ENCODE data around the gene SUSD4.

The SUSD4 gene

DNA sequence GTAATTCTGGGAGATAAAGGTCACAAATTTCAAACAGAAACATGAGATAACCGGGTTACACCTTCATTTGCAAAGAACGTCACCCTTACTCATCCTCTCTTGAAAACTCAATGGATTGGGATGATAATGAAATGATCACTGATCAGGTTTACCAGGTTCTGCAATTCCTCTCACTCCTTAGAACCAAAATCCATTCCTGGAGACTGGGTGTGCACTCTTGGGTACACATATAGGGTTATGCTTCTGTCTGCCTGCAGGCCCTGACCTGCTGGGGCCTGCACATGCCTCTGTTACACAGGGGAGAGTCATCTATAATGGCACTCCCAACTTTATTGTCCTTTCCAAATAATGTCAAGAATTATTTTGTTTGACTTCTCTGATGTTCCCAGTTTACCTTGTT, 8.3 kb downstream of the SUSD4 start:
- DNase-seq = no peak

DNA sequence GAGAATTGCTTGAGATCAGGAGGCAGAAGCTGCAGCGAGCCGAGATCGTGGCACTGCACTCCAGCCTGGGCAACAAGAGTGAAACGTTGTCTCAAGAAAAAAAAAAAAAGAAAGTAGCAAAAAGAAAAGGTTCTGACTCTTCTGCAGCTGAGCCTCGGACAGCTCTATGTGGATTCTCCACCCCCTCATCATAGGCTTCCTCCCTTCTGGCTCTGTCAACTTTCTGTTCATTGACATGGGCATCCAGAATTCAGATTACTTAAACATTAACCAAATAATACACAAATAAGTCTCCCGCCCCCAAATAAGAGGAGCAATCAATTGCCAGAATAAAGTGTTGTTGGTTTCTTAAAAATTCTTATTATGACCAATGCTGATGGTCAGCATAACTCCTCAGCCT, 10.0 kb downstream of the SUSD4 start:
- DNase-seq = no peak

DNA sequence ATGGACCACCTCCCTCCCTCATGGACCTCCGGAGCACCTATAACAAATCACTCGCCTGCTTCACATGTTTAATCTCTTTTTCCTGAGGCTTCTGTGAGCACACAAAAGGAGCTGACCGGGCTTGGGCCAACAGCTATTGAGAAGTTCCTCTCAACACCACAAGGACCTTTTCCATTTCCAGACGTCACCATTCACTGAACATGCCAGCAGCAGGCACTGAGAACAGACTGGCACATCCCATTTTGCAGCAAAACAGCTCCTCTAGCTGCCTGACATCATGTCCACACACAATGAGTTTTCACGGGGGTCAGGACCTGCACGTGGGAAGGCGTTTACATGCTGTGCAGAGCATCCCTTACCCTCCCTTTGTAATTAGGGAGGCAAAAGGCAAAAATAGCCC, 11.0 kb downstream of the SUSD4 start:
- no peak for DNase-seq

DNA sequence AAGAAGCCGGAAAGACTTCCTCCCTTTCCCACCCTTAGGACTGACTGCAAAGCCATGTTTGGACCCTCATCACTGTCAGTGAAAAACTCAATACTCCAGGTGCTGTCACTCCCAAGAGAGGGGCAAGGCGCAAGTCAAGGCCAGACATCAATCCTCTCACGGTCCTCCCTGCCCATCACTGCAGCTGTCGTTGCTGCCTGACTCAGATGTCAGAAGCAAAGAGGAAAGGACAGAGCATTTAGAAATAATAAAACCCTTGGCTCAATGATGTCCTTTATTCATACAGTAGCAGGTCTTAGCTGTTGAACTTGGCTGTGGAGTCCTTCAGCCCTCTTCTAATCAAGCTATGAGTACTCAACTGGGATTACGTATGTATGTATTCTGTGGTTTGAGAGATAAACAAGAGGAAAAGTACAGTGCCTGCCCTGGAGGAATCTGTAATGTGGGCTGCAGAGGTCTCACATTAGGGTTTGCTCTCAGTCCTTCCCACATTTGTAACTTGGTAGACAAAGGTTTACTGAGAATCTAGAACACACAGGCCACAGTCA, 13.5 kb downstream of the SUSD4 start:
- DNase-seq = no peak

DNA sequence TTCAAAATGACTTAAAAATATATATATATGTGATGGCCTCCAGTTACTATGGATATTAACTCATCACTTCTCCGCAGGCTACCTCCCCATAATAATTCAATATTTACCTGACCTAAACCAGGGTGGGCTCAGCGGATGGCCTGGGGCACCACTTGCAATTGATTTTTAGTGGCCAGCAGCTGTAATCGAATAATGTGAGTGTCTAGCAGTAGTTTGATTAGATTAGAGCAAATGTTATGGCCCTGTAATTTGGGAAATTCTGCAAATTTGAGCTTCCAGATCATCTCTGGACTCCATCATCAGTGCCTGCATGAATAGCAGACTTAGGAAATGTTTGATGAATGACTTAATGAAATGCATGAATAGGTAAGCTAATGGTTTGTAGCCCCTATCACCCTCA, 14.7 kb downstream of the SUSD4 start:
- no peak for DNase-seq

DNA sequence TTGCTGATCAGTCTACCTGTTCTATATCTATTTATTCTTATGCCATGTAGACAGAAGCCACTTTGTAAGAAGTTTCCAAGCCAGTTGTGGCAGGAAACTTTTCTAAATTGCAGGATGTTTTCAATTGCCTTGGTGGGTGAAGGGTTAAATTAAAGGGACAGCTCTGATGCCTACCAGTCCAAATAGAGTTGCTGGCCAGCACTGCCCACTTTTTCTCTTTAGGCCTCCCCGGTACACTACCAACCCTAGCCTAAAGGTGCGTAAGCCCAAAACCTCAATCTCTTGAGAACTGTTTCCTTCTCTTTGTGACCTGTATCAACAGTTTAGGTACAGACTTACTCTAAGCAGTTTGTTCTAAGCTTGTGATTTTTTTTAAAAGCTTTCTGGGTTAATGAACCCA, 15.5 kb downstream of the SUSD4 start:
- DNase-seq = no peak

DNA sequence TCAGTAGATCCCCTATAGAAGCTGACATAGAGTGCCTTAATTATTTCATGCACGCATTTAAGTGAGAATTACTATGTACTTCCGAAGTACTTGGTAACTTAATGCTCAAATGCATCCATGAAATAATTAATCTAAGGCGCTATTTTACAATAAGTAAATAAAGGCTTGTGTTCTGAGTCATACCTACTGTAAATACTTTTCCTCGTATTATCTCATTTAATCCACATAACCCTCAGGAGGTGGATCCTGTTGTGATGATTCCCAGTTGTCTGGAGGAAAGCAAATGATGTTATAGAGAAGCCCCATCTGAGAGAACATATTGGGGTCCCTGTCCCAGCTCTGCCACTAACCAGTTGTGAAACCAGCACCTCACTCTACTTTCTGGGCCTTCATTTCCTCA, 16.4 kb downstream of the SUSD4 start:
- DNase-seq = no peak

DNA sequence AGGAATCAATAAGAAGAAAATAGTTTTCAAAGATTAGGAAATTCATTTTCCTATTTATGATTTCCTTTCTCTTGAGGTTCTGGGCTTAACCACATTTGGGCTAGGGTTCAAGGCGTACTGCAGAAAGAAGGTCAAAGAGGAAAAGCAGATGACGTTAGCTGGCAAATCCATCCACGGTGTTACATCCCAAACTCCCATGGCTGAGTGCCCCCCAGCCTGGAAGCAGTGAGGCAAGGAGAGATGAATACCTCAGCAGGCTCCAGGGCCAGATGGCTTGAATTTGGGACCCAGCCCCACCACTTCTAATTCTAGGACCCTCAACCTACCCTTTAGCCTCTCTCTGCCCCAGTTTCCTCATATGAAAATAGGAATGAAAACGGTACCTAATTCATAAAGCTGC, 17.7 kb downstream of the SUSD4 start:
- no peak for DNase-seq

DNA sequence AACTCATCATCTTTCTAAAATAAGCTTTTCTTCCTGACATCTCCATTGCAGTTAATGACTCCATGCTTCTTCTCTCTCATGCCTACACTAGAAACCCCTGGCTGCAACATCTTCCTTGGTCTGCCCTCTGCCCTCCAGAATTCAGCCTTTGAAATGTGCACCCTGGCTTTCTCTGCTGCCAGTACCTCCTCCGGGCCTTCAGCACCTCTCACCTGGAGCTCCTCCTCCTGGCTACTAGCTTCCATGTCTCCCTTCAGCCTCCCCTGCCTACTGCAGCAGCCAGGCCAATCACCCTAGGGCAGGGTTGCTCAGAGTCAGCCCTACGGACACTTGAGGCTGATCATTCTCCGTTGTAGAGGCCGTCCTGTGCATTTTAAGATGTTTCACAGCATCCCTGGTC, 18.3 kb downstream of the SUSD4 start:
- DNase-seq = no peak

DNA sequence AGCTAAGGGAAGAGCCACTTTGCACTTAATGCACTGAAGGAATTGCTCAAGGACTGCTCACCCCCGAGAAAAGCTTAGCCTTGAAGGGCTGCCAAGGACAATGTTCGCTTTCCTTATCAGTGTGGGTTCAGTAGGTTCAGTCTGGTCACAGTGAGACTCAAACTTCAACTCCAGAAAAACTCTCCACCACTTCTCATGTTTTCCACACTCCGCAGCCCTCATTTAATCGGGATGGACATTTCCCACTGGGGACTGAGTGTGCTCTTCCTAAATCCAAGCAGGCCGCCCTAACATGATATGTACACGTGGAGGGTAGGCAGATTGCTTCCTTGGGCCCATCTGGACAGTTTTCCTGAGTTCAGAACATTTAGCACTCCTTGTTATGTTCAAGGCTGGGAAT, 19.5 kb downstream of the SUSD4 start:
- DNase-seq = no peak

DNA sequence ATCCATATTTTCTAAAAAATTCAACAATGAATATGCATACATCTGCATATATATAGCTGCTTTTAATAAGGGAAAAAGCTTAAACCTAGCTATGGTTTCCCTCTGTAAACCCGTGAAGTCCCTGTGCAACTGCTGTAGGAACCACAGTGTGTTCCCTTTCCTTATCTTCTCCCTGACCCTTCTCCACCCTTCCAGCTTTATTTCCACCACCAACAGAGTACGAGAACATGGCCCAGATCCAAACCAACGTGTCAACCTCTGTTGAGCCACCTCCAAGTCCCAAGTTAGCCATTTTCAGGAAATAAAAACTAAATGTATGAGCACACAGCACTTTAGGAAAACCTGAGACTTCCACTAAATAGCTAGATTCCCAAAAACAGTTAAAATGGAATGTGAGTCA, 20.3 kb downstream of the SUSD4 start:
- no peak for DNase-seq

DNA sequence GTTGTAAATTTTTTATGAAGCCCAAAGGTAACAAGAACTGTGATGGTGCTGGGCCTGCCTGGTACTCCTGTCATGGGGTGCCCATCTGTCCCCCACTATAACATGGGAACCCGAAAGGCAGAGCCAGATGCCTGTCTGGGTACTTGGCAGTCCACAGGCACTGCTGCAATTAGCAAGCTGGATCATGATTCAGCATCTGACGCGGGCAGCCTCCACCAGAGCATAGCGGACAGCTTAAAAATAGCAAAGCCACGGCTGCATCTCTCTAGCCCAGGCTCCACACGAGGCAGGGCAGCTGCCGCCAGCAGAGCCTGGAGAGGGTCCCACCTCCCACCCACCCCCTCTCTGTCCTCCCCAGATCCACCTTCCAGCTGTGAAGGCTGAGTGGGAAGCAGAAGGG, 22.9 kb downstream of the SUSD4 start:
- DNase-seq = no peak

DNA sequence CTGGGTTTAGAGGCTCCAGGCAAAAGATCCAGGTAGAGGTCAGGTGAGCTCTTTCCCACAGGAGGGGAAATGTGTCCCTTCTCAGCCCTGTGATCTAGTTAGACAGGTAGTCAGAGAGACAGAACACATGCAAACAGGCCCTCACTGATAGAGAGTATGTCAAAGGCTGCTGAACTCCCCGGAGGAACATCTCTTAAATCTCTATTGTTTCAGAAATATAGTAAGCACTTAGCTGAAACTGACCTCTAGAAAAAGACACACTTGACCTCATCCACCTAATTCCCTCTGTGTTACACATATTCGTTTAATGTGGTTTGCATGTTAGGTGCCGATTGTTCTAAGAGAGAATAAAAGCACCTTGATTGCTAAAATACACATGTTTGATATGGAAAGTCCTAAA, 23.3 kb downstream of the SUSD4 start:
- DNase-seq = no peak

DNA sequence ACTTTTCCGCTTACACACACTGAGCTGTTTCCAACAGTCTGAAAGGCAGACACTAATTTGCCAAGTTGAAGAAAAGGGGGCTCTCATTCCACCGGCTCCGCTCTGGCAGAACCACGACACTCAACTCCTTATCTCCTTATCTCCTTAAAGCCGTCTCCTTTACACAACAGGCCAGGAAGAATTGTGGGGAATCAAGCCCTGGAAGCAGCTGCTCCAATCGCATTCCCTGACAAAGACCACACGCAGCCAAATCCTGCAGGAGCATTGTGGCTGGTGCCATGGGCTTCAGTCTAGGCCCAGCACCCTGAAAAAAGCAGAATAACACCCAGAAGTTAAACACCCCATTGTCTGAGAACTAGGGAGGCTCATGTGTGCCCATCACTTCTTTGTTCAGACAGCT, 24.1 kb downstream of the SUSD4 start:
- no peak for DNase-seq

DNA sequence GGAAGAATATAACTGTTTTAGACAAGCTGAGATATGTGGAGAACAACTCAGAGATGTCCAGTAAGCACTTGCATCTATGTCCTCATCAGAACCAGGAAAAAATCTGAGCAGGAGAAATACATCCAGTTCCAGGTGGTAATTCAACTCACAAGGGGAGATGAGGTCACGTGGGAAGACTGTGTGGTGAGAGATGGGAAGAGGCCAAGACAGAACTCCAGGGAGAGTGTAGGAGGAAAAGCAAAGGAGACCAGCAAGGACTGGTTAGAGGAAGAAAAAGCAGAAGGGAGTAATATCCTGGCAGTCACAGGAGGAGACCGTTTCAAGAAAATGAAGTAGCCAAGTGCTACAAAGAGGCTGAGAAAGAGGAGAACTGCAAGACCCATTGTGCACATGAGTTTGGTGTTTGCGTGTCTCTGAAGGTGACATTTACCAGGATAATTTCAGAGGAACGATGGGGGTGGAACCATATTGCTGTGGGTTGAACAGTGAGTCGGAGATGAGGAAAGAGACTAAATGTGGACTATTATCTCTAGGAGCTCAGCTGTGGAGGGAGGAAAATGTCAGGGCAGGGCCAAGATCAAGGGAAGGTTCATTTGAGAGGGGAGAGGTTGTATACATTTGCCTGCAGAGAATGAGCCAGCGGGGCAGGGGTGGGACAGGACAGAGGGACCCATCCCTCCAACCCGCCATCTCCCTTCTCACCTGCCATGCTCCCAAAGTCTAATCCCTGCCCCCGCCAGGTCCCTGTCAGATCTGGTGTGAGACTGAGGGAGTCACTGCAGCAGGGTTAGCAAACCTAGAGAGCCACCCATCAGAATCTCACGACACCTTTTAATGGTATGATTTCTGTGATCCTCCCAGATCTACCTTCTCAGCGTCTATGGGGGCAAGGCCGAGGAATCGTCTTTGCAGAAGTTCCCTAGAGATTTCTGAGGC, 24.9 kb downstream of the SUSD4 start:
- DNase-seq = no peak

DNA sequence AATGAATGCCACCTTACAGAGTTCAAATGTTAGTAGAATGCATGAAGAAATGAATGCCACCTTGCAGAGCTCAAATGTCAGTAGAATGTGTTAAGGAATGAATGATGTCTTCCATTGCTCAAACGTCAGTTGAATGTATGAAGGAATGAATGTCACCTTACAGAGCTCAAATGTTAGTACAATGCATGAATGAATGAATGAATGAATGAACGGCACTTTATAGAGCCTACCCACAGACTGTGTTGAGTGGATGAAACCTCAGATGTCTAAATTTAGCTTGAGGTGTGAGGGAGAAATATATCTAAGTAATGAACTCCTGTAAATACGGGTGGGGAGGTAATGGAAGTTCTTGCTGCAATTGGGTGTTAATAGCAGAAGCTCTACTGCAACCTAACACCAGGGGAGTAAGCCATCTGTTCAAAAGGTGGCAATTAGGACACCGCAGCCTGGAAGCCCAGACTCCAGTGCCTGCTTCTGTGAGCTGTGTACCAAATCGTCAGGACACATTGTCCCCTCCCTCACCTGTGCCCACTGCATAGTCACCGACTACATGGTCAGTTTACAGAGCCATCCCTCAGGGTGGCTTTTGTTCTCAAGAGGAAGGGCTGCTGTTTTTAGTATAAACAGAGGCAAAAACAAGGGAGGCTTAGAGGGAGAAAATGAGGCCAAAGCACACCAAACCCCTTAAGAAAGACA, 26.7 kb downstream of the SUSD4 start:
- DNase-seq = no peak

DNA sequence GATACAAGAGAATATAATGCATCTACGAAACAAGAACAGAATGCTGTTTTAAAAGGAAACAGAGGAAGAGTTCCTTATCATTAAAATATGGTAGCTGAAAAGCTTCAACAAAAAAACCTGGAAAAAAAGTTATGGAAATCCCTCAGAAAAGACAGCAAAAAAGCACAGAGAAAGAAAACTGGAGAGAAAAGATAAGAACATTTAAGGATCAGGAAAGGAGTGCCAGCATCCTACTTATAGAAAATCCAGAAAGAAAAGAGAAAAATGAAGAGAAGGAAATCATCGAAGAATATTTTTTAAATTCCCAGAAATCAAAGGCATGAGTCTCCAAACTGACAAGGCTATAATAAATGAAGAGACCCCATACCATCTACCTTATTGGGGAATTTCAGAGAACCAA, 29.8 kb downstream of the SUSD4 start:
- no peak for DNase-seq

DNA sequence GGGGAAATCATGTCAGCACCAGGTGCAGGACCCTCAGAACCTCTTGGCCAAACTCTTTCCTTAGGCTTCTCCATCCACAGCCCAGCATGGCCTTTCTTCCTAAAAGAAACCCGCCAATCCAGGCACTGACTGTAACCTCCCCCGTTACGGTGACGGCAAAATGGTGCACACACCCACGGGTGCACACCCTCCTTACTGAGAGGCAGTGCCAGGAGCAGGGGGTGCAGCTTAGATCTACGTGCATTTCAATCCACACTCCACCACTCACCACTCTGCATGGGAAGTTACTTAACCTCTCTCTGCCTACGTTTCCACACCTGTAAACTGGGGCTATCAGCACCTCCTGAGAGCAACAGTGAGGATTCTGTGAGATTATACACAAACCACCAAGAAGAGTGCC, 31.0 kb downstream of the SUSD4 start:
- no peak for DNase-seq

DNA sequence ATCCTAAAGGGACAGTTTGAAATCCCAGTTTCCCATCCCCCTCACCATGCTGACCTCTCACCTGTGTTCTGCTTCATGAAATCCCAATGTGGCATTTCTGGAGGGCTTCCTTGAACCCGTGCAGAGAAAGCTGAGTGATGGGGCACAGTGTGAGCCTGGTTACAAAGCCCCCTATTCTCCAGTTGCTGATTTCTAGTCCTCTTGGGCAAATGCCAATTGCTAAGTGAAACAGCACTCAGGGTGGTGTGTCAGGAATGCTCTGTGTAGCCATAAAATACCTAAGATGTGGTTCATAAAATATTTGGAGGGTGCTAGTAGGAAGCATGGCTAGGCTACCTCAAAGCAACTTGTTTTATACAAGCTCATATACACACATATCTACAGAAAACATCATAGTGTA, 32.0 kb downstream of the SUSD4 start:
- no peak for DNase-seq

DNA sequence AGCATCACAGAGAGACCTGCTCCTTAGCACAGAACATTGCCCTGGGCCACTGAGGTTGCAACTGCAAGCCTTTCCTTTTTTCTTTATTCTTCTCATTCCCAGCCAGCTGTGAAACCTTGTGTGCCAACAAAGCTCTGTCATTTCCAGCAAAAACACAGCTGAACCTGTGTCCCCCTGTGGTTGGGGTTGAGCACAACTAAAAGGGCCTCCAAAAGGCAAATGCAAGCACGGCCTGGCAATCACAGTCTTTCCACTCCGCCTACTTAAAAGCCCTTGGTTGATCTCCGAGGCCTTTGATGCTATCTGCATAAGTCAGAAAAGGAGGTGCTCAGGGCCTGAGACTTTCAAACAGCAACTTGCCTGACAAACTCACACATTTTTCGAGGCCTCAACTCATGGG, 32.7 kb downstream of the SUSD4 start:
- no peak for DNase-seq

DNA sequence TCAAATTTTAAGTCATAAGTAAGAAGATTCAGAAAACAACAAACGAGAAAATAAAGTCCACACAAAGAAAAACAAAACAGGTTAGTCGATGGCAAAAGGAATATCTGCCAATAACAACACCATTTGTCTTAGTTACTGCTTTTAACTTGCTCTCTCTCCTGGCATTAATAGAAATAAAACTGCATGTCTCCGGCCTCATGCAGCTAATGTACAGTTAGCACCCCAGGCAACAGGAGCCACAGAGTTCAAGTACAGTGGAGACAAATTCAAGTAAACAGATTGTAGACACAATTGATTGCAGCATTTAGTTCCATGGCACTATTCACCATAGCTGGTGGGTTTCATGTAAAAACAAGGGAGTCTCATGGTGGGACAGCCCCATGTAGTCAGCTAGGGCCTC, 33.5 kb downstream of the SUSD4 start:
- DNase-seq = no peak

DNA sequence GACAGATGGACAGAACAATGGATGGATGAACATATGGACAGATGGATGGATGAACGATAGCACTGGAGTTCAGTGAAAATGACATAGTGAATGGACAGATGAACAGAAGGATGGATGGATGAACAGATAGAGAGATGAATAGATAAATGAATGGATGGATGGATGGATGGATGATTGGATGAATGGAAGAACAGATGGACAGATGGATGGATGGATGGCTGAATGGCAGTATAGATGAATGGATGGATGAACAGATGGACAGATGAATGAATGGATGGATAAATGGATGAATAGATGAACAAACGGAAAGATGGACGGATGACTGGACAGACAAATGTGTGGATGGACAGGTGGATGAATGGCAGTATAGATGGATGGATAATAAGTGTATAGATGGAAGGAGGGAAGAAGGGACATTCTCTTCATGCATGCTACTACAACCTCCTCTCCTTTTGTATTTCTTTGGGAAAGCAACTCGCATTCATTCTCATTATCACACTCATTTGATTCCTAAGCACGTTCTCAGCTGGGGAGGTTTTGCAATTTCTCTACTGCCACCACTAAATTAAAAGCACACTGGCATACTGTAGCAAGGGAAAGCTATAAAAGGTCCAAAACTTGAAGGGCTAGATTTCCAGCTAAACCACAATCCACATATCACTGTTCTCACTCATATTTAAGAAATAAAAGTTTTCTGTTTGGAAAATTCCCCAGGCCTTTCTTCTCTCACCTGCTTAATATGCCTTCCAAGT, 34.1 kb downstream of the SUSD4 start:
- DNase-seq = no peak

DNA sequence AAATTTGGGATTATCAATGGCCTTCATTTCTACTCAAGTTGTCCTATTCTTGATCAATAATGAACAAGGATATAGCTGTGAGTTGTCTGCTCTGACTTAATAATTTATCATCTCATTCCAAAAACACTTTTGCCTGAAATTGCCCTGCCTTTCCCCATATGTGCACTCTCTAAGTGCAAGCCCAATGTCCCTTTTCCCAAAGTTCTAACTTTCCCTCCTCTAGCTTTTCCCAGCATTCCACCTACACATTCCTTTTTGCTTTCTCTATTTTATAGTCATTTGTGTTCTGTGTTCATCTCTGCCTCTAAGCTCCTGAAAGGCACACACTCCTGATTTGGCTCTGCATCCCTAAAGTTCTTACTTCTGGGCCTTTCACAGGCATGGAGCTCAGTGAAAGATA, 34.7 kb downstream of the SUSD4 start:
- no peak for DNase-seq

DNA sequence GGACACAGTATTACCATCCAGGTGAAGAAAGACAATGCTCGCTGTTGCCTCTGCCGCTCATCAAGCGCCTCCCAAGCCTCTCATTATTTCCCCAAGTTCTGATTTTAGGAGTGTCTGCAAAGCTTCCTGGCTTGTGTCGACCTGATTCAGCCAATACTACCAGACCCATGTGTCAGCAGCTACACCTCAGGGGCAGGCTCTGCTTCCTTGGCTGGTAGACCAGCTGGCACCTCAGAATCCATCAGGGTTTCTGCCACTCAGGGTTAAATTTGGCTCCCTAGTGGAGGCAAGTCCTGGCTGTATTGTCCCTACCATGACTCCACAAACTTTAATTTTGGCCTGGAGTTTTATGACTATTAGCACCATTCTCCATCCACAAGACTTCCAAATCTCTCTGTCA, 35.4 kb downstream of the SUSD4 start:
- no peak for DNase-seq
